Right atrium auricular region (tissue), 2 donors: Measurements from ENCODE around the gene IL4I1. TPM values are rescaled to one million over a fixed set of nuclear protein-coding genes. Genes with fewer than 3 reads are reported as not detected.
A peak's percentile ranks its signal among the peaks of the same experiment; 100 is the strongest.

ENCODE experiments used
- DNase-seq: peaks from one replicate; pipeline ENCODE4 v3.0.0-alpha.2; 2019; ENCODE audit warnings: low spot score
- H3K27ac ChIP-seq, 2 donors: fragments of 200-600 bp; sonication (generic); 1 replicate in 1 of 2; 2 replicates in 1 of 2; pipeline ENCODE4 v1.5.1; 2016 to 2019
- H3K27me3 ChIP-seq, 2 donors: fragments of 200-600 bp; sonication (generic); one replicate each; pipeline versions ENCODE4 v1.5.1 to v1.6.0; 2017 to 2019
- H3K36me3 ChIP-seq: fragments of 200-600 bp; sonication (generic); one replicate; pipeline ENCODE4 v1.5.1; 2016
- H3K4me1 ChIP-seq, 2 donors: fragments of 200-600 bp; sonication (generic); one replicate each; pipeline versions ENCODE4 v1.5.1 to v1.6.0; 2017 to 2019
- H3K4me3 ChIP-seq, 2 donors: fragments of 200-600 bp; sonication (generic); 1 replicate in 1 of 2; 2 replicates in 1 of 2; pipeline ENCODE4 v1.5.1; 2017 to 2019; ENCODE audit warnings: mild to moderate bottlenecking in 1 of 2, moderate library complexity in 1 of 2
- H3K9me3 ChIP-seq, 2 donors: fragments of 200-600 bp; sonication (generic); one replicate each; pipeline ENCODE4 v1.5.1; 2019
- total RNA-seq, 2 donors: library from RNA; depleted of rRNA; stranded (reverse); fragments of >200 nt; gene quantifications; one replicate each; pipeline ENCODE4 v1.1.0, GENCODE V29; 2016
- TF ChIP-seq, protein P1 (sequence below), 2 donors: fragments of 200-600 bp; sonication (generic); IDR thresholded peaks; one replicate each; pipeline ENCODE4 v1.5.1; 2019; ENCODE audit warnings: antibody characterized with exemption in 2 of 2

IL4I1 gene
- total RNA-seq, 2 donors from 2014 or later = 0.43 TPM; not detected in 1

GRCh38 chr19:49876422-49877019 is 20.2 kb downstream of the IL4I1 start:
- H3K4me3 ChIP-seq = peak overlapping the region; percentile 90 to 91
- peaks cover 0 to 28% of the 10 kb centered on the region in 2 donors for H3K4me1 ChIP-seq
- peak; percentile 99 for DNase-seq
- no peaks in the 10 kb centered on the region for H3K27me3 ChIP-seq
- peak overlapping the region; percentile 98 for H3K27ac ChIP-seq
- peaks cover 15% of the 10 kb centered on the region for H3K36me3 ChIP-seq
- TF ChIP-seq, protein P1, sequence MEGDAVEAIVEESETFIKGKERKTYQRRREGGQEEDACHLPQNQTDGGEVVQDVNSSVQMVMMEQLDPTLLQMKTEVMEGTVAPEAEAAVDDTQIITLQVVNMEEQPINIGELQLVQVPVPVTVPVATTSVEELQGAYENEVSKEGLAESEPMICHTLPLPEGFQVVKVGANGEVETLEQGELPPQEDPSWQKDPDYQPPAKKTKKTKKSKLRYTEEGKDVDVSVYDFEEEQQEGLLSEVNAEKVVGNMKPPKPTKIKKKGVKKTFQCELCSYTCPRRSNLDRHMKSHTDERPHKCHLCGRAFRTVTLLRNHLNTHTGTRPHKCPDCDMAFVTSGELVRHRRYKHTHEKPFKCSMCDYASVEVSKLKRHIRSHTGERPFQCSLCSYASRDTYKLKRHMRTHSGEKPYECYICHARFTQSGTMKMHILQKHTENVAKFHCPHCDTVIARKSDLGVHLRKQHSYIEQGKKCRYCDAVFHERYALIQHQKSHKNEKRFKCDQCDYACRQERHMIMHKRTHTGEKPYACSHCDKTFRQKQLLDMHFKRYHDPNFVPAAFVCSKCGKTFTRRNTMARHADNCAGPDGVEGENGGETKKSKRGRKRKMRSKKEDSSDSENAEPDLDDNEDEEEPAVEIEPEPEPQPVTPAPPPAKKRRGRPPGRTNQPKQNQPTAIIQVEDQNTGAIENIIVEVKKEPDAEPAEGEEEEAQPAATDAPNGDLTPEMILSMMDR (IDR thresholded peaks at IDR 0.05) = no peak
- H3K9me3 ChIP-seq = no peaks in the 10 kb centered on the region

DNA sequence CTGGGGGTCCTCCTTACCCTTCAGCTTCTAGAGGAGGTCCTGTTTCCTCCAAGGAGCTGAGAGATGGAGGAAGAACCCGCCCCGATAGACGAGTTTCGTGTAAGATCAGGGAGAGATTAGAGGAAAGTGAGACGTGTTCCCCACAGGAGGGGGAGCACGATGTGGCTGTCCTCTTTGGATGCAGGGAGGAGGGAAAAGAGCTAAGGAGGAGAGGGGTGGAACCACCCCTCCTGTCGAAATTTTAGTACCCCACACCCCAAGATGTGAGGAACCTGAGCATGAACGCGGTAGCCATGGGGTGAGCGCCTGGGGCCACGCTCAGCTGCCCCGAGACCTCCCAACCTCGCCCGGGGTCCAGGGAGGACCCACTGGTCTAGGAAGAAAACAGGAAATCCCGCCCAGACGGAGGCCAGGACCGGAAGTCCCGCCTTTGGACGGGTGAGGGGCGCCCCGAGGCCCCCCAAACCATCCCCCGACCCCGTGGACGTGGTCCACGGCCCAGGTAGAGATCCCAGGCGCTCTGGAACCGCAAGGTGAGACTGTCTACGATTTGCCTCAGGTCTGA is 20.7 kb downstream of the IL4I1 start:
- Histone ChIP-seq H3K9me3 (no peaks in the 10 kb centered on the region), H3K27me3 (no peaks in the 10 kb centered on the region), H3K4me1 (peaks cover 0 to 28% of the 10 kb centered on the region in 2 donors), H3K4me3 (peak overlapping the region; percentile 90 to 91), H3K36me3 (peaks cover 15% of the 10 kb centered on the region), H3K27ac (peak overlapping the region; percentile 98)
- no peak for DNase-seq
- TF ChIP-seq, protein P1 (IDR thresholded peaks at IDR 0.05) = no peak

- H3K36me3 ChIP-seq = peaks cover 9% of the 10 kb centered on the region
- no peaks in the 10 kb centered on the region for H3K9me3 ChIP-seq
- TF ChIP-seq, protein P1 (IDR thresholded peaks at IDR 0.05) = no peak
- H3K27me3 ChIP-seq = no peaks in the 10 kb centered on the region
- H3K4me3 ChIP-seq = peak overlapping the region in 1 of 2 donors; percentile 90
- H3K4me1 ChIP-seq = peaks cover 0 to 35% of the 10 kb centered on the region in 2 donors
- DNase-seq = no peak
- H3K27ac ChIP-seq = peak overlapping the region; percentile 98
These were observed 21.5 kb downstream of the IL4I1 start for GRCh38 chr19:49875177-49875576.

GRCh38 chr19:49874503-49875157 is 22.1 kb downstream of the IL4I1 start:
- no peaks in the 10 kb centered on the region for H3K9me3 ChIP-seq
- H3K36me3 ChIP-seq = peaks cover 8% of the 10 kb centered on the region
- H3K27me3 ChIP-seq = no peaks in the 10 kb centered on the region
- H3K4me3 ChIP-seq = no peak overlapping the region
- DNase-seq = no peak
- no peak overlapping the region for H3K27ac ChIP-seq
- TF ChIP-seq, protein P1 (IDR thresholded peaks at IDR 0.05) = no peak
- H3K4me1 ChIP-seq = peaks cover 0 to 40% of the 10 kb centered on the region in 2 donors

- no peak overlapping the region for H3K4me3 ChIP-seq
- H3K9me3 ChIP-seq = no peaks in the 10 kb centered on the region
- DNase-seq = no peak
- peaks cover 0 to 39% of the 10 kb centered on the region in 2 donors for H3K4me1 ChIP-seq
- no peak overlapping the region for H3K27ac ChIP-seq
- no peaks in the 10 kb centered on the region for H3K27me3 ChIP-seq
- H3K36me3 ChIP-seq = peaks cover 8% of the 10 kb centered on the region
- TF ChIP-seq, protein P1 (IDR thresholded peaks at IDR 0.05) = no peak
These were observed 22.9 kb downstream of the IL4I1 start for GRCh38 chr19:49873834-49874233.
